SW480 (cell line): ENCODE data around the gene UPK3A.
A peak's percentile ranks its signal among the peaks of the same experiment; 100 is the strongest.
"Not testable (repeated sequence)": the region's sequence is repeated elsewhere in the genome, so short reads cannot be mapped to it uniquely, and the experiment has no call there.

Source experiments
- DNase-seq: peaks from one replicate; pipeline ENCODE4 v3.0.0-alpha.2; 2016; ENCODE audit warnings: low spot score

The UPK3A gene

GRCh38 chr22:45309422-45310227 lies 24.9 kb downstream of the UPK3A start, which contains the start of gene FAM118A:
Gene FAM118A (plus strand): TSS chr22:45309934. CDS start chr22:45322380, 12,446 bp downstream.
- peak; percentile 88 for DNase-seq

- no peak for DNase-seq
These were observed 25.7 kb downstream of the UPK3A start for GRCh38 chr22:45310331-45310976.

GRCh38 chr22:45310977-45311531 lies 26.3 kb downstream of the UPK3A start:
- no peak for DNase-seq

GRCh38 chr22:45312415-45312814 lies 27.7 kb downstream of the UPK3A start:
- no peak for DNase-seq

- DNase-seq = no peak
These were observed 28.1 kb downstream of the UPK3A start for GRCh38 chr22:45312856-45313255.

GRCh38 chr22:45314054-45314721 lies 29.4 kb downstream of the UPK3A start:
- DNase-seq = no peak

- no peak for DNase-seq
These were observed 30.0 kb downstream of the UPK3A start for GRCh38 chr22:45314786-45315185.

GRCh38 chr22:45316796-45317526 lies 32.2 kb downstream of the UPK3A start:
- DNase-seq = no peak

GRCh38 chr22:45317551-45318167 lies 32.9 kb downstream of the UPK3A start:
- DNase-seq = peak; percentile 74

- DNase-seq = no peak
These were observed 33.4 kb downstream of the UPK3A start for GRCh38 chr22:45318168-45318557.

- no peak for DNase-seq
These were observed 34.0 kb downstream of the UPK3A start for GRCh38 chr22:45318558-45319323.

- DNase-seq = no peak
These were observed 34.6 kb downstream of the UPK3A start for GRCh38 chr22:45319324-45319685.

- DNase-seq = no peak
These were observed 35.7 kb downstream of the UPK3A start for GRCh38 chr22:45320357-45320976.

- DNase-seq = no peak
These were observed 37.1 kb downstream of the UPK3A start for GRCh38 chr22:45321827-45322226.

- no peak for DNase-seq
These were observed 38.2 kb downstream of the UPK3A start for GRCh38 chr22:45322873-45323525.

- no peak for DNase-seq
These were observed 38.9 kb downstream of the UPK3A start for GRCh38 chr22:45323695-45324094.

GRCh38 chr22:45324311-45324711 lies 39.6 kb downstream of the UPK3A start:
- DNase-seq = no peak

GRCh38 chr22:45328261-45328660 lies 43.5 kb downstream of the UPK3A start:
- DNase-seq = not testable (repeated sequence)

GRCh38 chr22:45328822-45329529 lies 44.2 kb downstream of the UPK3A start:
- DNase-seq = no peak
